ENCODE results near the gene CFAP69. TPM values are rescaled to one million over a fixed set of nuclear protein-coding genes. Genes with fewer than 3 reads are reported as not detected.

The CFAP69 gene
- total RNA-seq, 1 experiment from 2014 or later = 4.1 TPM

DNA sequence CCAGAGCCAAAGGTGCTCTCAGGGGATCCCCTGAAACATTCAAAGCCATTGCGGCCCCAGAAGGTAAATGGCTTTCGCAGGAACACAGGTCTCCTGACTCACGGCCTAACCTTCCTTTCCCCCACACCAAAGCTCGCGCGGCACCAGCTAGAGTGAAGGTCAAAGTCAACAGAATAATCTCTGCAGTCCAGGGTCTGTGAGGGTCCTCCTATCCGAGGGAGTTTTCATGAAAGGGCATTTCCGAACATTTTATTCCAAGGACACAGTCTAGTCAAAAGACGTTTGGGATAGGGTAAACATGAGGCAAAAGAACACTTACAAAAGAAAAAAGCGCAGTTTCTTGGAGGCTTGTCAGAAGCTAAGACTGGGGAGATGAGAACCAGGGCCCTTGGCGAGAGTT lies 34.0 kb upstream of the CFAP69 start:
- Histone ChIP-seq H3K27me3 (ENCODE audit: insufficient read depth, low read length) (no peaks in the 10 kb centered on the region), H3K27ac (ENCODE audit: low read depth, low read length) (peak overlapping the region; percentile 88; the same call in 1 of the 2 replicates), H3K9me3 (ENCODE audit: control insufficient read depth in 1 of 2, insufficient read depth in 1 of 2, low read depth in 1 of 2, low read length in 2 of 2) (no peaks in the 10 kb centered on the region), H3K79me2 (ENCODE audit: insufficient read depth, low read length) (peaks cover 4% of the 10 kb centered on the region; the same call in 1 of the 2 replicates), H3K9ac (ENCODE audit: low read length) (peak overlapping the region; percentile 80), H4K20me1 (ENCODE audit: insufficient read depth) (no peaks in the 10 kb centered on the region), H3K9me2 (ENCODE audit: insufficient read depth) (no peaks in the 10 kb centered on the region), H3K4me2 (ENCODE audit: low read length) (peak overlapping the region; percentile 97), H3K4me3 (replicated peaks in 1 of 2; ENCODE audit: low read depth in 1 of 2, low read length in 2 of 2) (peak overlapping the region; percentile 69 to 85), H3K36me3 (ENCODE audit: control insufficient read depth in 1 of 2, insufficient read depth in 2 of 2, low read length in 2 of 2) (no peaks in the 10 kb centered on the region), H2AFZ (ENCODE audit: low read depth, low read length, poor library complexity, severe bottlenecking) (peak overlapping the region; percentile 59), H3K4me1 (ENCODE audit: control insufficient read depth in 1 of 2, insufficient read depth in 2 of 2, low read length in 2 of 2) (peaks cover 9 to 22% of the 10 kb centered on the region in 2 experiments)
- ATAC-seq (0 out of 2 replicates have a peak, but pooled peaks have one; percentile 0), DNase-seq (ENCODE audit: low read depth, low spot score) (no peak)
- ChIA-PET CTCF (interaction anchor here (0.5 to 1.6 kb wide), 14 partner anchors 11 to 216 kb away, joined by 3 to 11 read pairs (median 5); partner anchors contain the start of gene STEAP1), RAD21 (ENCODE audit: low non-redundant PET in 1 of 2, low total read pairs in 2 of 2, uncharacterized antibody in 2 of 2, unreplicated experiment in 2 of 2) (interaction anchor here in 1 of 2 experiments (0.7 kb wide), 1 partner anchor 57 kb away, joined by 3 read pairs; the partner anchor contains the start of gene STEAP1), POLR2A (interaction anchor here (1.0 to 1.8 kb wide), 5 partner anchors 15 to 57 kb away, joined by 3 to 12 read pairs (median 5); partner anchors contain the start of gene STEAP1)
- intact Hi-C loops (cut with micrococcal nuclease) = loop anchor here (2.0 to 5.0 kb wide), 2 partner anchors 32 to 54 kb away; no protein-coding TSS in a partner anchor
- TSS peak; percentile 84 for BruUV-seq (replicated peaks)
- TF ChIP-seq ZBTB33 (IDR thresholded peaks at IDR 0.05; ENCODE audit: extremely low read depth, insufficient replicate concordance, low read length) = no peak

DNA sequence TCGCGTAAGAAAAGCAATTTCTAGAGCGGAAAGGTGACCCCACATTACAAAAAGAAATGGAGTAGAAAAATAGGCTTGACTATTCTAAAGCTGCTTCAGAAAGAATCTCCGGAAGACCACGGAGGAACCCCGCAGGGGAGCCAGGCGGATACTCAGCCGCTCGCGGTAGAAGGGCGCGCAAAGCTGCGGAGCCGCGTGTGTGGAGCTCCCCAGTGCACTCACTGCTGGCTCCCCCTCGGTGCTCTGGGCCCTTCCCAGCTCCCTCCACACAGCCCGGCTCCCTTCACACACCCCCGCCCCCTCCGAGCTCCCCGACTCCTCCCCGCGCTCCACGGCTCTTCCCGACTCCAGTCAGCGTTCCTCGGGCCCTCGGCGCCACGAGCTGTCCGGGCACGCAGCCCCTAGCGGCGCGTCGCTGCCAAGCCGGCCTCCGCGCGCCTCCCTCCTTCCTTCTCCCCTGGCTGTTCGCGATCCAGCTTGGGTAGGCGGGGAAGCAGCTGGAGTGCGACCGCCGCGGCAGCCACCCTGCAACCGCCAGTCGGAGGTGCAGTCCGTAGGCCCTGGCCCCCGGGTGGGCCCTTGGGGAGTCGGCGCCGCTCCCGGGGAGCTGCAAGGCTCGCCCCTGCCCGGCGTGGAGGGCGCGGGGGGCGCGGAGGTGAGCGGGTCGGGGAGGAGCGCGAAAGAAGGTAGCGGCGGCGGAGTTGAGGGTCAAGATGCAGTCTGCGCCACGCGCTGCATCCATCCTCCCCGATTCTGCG lies 33.4 kb upstream of the CFAP69 start, which contains the start of gene STEAP2:
Gene STEAP2 (plus strand): TSS at position 350 of the 758 bp plus-strand sequence. CDS start 13,343 bp downstream, outside the sequence.
- Histone ChIP-seq H3K9me3 (ENCODE audit: control insufficient read depth in 1 of 2, insufficient read depth in 1 of 2, low read depth in 1 of 2, low read length in 2 of 2) (no peaks in the 10 kb centered on the region), H2AFZ (ENCODE audit: low read depth, low read length, poor library complexity, severe bottlenecking) (peak within 1 kb of the TSS; percentile 59), H3K36me3 (ENCODE audit: control insufficient read depth in 1 of 2, insufficient read depth in 2 of 2, low read length in 2 of 2) (no peaks in the 10 kb centered on the region), H3K4me3 (replicated peaks in 1 of 2; ENCODE audit: low read depth in 1 of 2, low read length in 2 of 2) (peak within 1 kb of the TSS; percentile 69 to 85), H3K4me1 (ENCODE audit: control insufficient read depth in 1 of 2, insufficient read depth in 2 of 2, low read length in 2 of 2) (peaks cover 9 to 22% of the 10 kb centered on the region in 2 experiments), H3K27me3 (ENCODE audit: insufficient read depth, low read length) (no peaks in the 10 kb centered on the region), H4K20me1 (ENCODE audit: insufficient read depth) (no peaks in the 10 kb centered on the region), H3K79me2 (ENCODE audit: insufficient read depth, low read length) (peaks cover 4% of the 10 kb centered on the region; the same call in 1 of the 2 replicates), H3K4me2 (ENCODE audit: low read length) (peak within 1 kb of the TSS; percentile 97), H3K27ac (ENCODE audit: low read depth, low read length) (peak within 1 kb of the TSS; percentile 88), H3K9me2 (ENCODE audit: insufficient read depth) (no peaks in the 10 kb centered on the region), H3K9ac (ENCODE audit: low read length) (peak within 1 kb of the TSS; percentile 80)
- RAD21 ChIA-PET (ENCODE audit: low non-redundant PET in 1 of 2, low total read pairs in 2 of 2, uncharacterized antibody in 2 of 2, unreplicated experiment in 2 of 2) = interaction anchor here in 1 of 2 experiments (0.7 kb wide), 1 partner anchor 57 kb away, joined by 3 read pairs; the partner anchor contains the start of gene STEAP1
- no TSS peak for BruUV-seq (replicated peaks)
- intact Hi-C loops (cut with micrococcal nuclease) = loop anchor here (2.0 to 5.0 kb wide), 2 partner anchors 33 to 54 kb away; no protein-coding TSS in a partner anchor
- DNase-seq (ENCODE audit: low read depth, low spot score) (peak; percentile 82), ATAC-seq (peak; percentile 95)
- POLR2A ChIA-PET = interaction anchor here (0.5 to 1.8 kb wide), 7 partner anchors 16 to 58 kb away, joined by 3 to 12 read pairs (median 4); partner anchors contain the start of gene STEAP1
- CTCF ChIA-PET = interaction anchor here (0.5 to 1.6 kb wide), 15 partner anchors 12 to 216 kb away, joined by 3 to 11 read pairs (median 5); partner anchors contain the start of gene STEAP1
- TF ChIP-seq ZBTB33 (IDR thresholded peaks at IDR 0.05; ENCODE audit: extremely low read depth, insufficient replicate concordance, low read length) = peak; percentile 56
- TF ChIP-seq POLR2AphosphoS5 (IDR thresholded peaks at IDR 0.05; ENCODE audit: low read depth, low read length) = peak; percentile 83
- peak; percentile 91 for TF ChIP-seq ZFX (IDR thresholded peaks at IDR 0.05)
- peak; percentile 96 for TF ChIP-seq MAX (IDR thresholded peaks at IDR 0.05)
- TF ChIP-seq YY1 (IDR thresholded peaks at IDR 0.05; ENCODE audit: extremely low read depth, insufficient replicate concordance, low read depth, low read length) = peak; percentile 77
- TF ChIP-seq RAD21 (IDR thresholded peaks at IDR 0.05; ENCODE audit: low read depth) = peak; percentile 34; the same call in 1 of the 2 replicates
- TF ChIP-seq EGR1 (IDR thresholded peaks at IDR 0.05; ENCODE audit: low read depth) = peak; percentile 52; the same call in 1 of the 2 replicates
- TF ChIP-seq CBX3 (IDR thresholded peaks at IDR 0.05; ENCODE audit: low read depth) = peak; percentile 96
